Activated B cell treated with CpG ODN at 0.5 μM for 24 hours (primary cell): Measurements from ENCODE around the gene GATA1. TPM values are rescaled to one million over a fixed set of nuclear protein-coding genes. Genes with fewer than 3 reads are reported as not detected.

ENCODE experiments used
- ATAC-seq: fragments of 200-7000 bp; cut with Tn5 transposase; one replicate; pipeline ENCODE4 v1.10.0; 2021; ENCODE audit warnings: low read depth, mild to moderate bottlenecking, moderate library complexity
- CTCF ChIA-PET: fragments of 350-600 bp; sonication (Branson Sonifier 250); formaldehyde crosslinking; loops from one replicate; lab custom pipeline; 2021; ENCODE audit warnings: antibody characterized with exemption; lab: Charles Lee
- POLR2A ChIA-PET: fragments of 350-600 bp; sonication (Branson Sonifier 250); formaldehyde crosslinking; loops from one replicate; lab custom pipeline; 2021; ENCODE audit warnings: antibody characterized with exemption; lab: Charles Lee
- DNase-seq: peaks from one replicate; pipeline ENCODE4 v3.0.0; 2022
- H3K27ac Mint-ChIP-seq: one replicate; pipeline ENCODE4 v1.8.0; 2020; ENCODE audit warnings: mixed read lengths
- H3K27me3 Mint-ChIP-seq: one replicate; pipeline ENCODE4 v1.8.0; 2021; ENCODE audit warnings: mixed read lengths
- H3K36me3 Mint-ChIP-seq: one replicate; pipeline ENCODE4 v1.8.0; 2021; ENCODE audit warnings: low read depth, mixed read lengths
- H3K4me1 Mint-ChIP-seq: one replicate; pipeline ENCODE4 v1.8.0; 2021; ENCODE audit warnings: mixed read lengths
- H3K4me3 Mint-ChIP-seq: one replicate; pipeline ENCODE4 v1.8.0; 2020; ENCODE audit warnings: mild to moderate bottlenecking, mixed read lengths
- H3K9me3 Mint-ChIP-seq: one replicate; pipeline ENCODE4 v1.8.0; 2020; ENCODE audit warnings: mixed read lengths
- CTCF ChIP-seq: fragments of 200-600 bp; IDR thresholded peaks from one replicate; pipeline ENCODE4 v1.8.0; 2022; ENCODE audit warnings: antibody characterized with exemption, mild to moderate bottlenecking
- intact Hi-C: fragments of 100-400 bp; cut with micrococcal nuclease; formaldehyde crosslinking; loops from one replicate; pipeline ENCODE4 v1.15.1; 2024
- total RNA-seq: library from RNA; stranded (reverse); gene quantifications from 2 replicates; pipeline ENCODE4 v1.2.3, GENCODE V29; 2022

The GATA1 gene
- total RNA-seq, 1 donor from 2014 or later, result not detected

DNA sequence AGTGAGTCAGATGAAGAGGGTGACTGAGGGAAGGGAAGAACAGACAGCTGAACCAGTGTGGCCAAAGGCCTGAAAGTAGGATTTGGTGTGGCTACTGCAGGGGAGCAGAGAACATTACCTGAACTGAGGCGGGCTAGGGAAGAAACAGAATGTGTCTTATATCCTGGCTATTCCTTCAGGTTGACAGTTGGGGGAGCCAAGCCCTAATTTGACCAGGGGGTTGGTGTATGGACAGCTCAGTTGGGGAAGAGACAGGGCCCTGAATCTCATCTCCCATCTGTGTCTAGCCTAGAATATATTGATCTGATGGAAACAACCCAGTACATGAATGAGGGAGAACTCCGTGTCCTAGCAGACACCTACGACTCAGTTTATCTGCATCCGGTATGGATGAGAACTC is 19.7 kb downstream of the GATA1 start:
- H3K4me1 Mint-ChIP-seq, result peaks cover 10% of the 10 kb centered on the region

GRCh38 chrX:48813644-48814043 is 27.3 kb downstream of the GATA1 start:
- TF ChIP-seq CTCF, result no peak
- CTCF ChIA-PET, result no interaction called here
- DNase-seq (no peak), ATAC-seq (no peak)
- H3K36me3 Mint-ChIP-seq, result peaks cover 42% of the 10 kb centered on the region
- no peak overlapping the region for H3K27ac Mint-ChIP-seq
- POLR2A ChIA-PET, result no interaction called here
- H3K9me3 Mint-ChIP-seq, result no peaks in the 10 kb centered on the region
- no peaks in the 10 kb centered on the region for H3K4me1 Mint-ChIP-seq
- no peaks in the 10 kb centered on the region for H3K27me3 Mint-ChIP-seq
- no peak overlapping the region for H3K4me3 Mint-ChIP-seq
- intact Hi-C loops, result no loop called here

More for the DNA sequence above, 19.7 kb downstream of the GATA1 start:
- intact Hi-C loops, result loop anchor here (10.0 kb wide), 1 partner anchor 269 kb away; the partner anchor contains the start of genes PRAF2 and WDR45
- DNase-seq (no peak), ATAC-seq (no peak)
- no peaks in the 10 kb centered on the region for H3K27me3 Mint-ChIP-seq
- no peak for TF ChIP-seq CTCF
- H3K27ac Mint-ChIP-seq, result no peak overlapping the region
- H3K4me3 Mint-ChIP-seq, result no peak overlapping the region
- no peaks in the 10 kb centered on the region for H3K9me3 Mint-ChIP-seq
- H3K36me3 Mint-ChIP-seq, result peaks cover 30% of the 10 kb centered on the region
- CTCF ChIA-PET, result no interaction called here
- POLR2A ChIA-PET, result no interaction called here

- POLR2A ChIA-PET, result no interaction called here
- no peak overlapping the region for H3K4me3 Mint-ChIP-seq
- no peak overlapping the region for H3K27ac Mint-ChIP-seq
- CTCF ChIA-PET, result no interaction called here
- ATAC-seq, result no peak
- TF ChIP-seq CTCF, result no peak
- no peaks in the 10 kb centered on the region for H3K27me3 Mint-ChIP-seq
- DNase-seq, result no peak
- H3K4me1 Mint-ChIP-seq, result no peaks in the 10 kb centered on the region
- intact Hi-C loops, result no loop called here
- no peaks in the 10 kb centered on the region for H3K9me3 Mint-ChIP-seq
- H3K36me3 Mint-ChIP-seq, result peaks cover 51% of the 10 kb centered on the region
Measured at GRCh38 chrX:48814722-48815121, 28.3 kb downstream of the GATA1 start.

GRCh38 chrX:48815266-48815665 is 28.9 kb downstream of the GATA1 start:
- H3K4me3 Mint-ChIP-seq, result no peak overlapping the region
- no peak for TF ChIP-seq CTCF
- H3K4me1 Mint-ChIP-seq, result no peaks in the 10 kb centered on the region
- ATAC-seq, result no peak
- ChIA-PET CTCF (no interaction called here), POLR2A (no interaction called here)
- peaks cover 56% of the 10 kb centered on the region for H3K36me3 Mint-ChIP-seq
- H3K9me3 Mint-ChIP-seq, result no peaks in the 10 kb centered on the region
- H3K27ac Mint-ChIP-seq, result no peak overlapping the region
- no peaks in the 10 kb centered on the region for H3K27me3 Mint-ChIP-seq
- intact Hi-C loops, result no loop called here
- no peak for DNase-seq

DNA sequence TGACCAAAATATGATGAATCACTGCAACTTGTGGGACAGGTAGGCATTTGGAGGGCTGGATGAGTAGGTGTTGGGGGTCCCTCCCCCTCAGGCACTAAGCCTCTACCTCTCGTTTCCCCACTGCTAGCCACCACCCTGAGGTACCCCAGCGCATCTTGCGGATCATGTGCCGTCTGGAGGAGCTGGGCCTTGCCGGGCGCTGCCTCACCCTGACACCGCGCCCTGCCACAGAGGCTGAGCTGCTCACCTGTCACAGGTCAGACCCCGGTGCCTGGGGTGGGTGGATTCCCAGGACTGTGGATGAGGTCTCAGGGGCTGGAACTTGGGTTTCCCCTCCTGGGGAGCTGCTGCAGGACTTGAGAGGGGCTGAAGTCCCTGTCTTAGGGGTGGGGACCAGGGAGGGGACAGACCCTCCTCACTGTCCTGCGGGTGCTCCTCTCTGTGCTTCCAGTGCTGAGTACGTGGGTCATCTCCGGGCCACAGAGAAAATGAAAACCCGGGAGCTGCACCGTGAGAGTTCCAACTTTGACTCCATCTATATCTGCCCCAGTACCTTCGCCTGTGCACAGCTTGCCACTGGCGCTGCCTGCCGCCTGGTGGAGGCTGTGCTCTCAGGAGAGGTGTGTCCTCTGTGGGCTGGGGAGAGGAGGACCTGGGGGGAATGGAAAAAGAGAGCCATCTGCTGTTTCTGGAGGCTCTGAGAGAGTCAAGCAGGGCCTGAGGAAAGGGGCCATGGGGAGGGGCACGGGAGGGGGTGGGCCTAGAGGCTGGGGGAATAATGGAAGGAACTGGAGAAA is 29.8 kb downstream of the GATA1 start:
- no peak for TF ChIP-seq CTCF
- POLR2A ChIA-PET, result no interaction called here
- no peaks in the 10 kb centered on the region for H3K4me1 Mint-ChIP-seq
- H3K27ac Mint-ChIP-seq, result no peak overlapping the region
- H3K4me3 Mint-ChIP-seq, result no peak overlapping the region
- peaks cover 51% of the 10 kb centered on the region for H3K36me3 Mint-ChIP-seq
- H3K27me3 Mint-ChIP-seq, result no peaks in the 10 kb centered on the region
- intact Hi-C loops, result no loop called here
- CTCF ChIA-PET, result no interaction called here
- H3K9me3 Mint-ChIP-seq, result no peaks in the 10 kb centered on the region
- ATAC-seq (no peak), DNase-seq (no peak)
